Suprapubic skin (tissue), 4 donors: ENCODE results near the gene ABHD16B. TPM values are rescaled to one million over a fixed set of nuclear protein-coding genes. Genes with fewer than 3 reads are reported as not detected.
A peak's percentile ranks its signal among the peaks of the same experiment; 100 is the strongest.

Experiments used
- DNase-seq, 2 donors: peaks; one replicate each; pipeline ENCODE4 v3.0.0-alpha.2; 2019; ENCODE audit warnings: low spot score in 2 of 2
- H3K27ac ChIP-seq: fragments of 200-600 bp; sonication (generic); one replicate; pipeline ENCODE4 v1.5.1; 2019
- H3K27me3 ChIP-seq: fragments of 200-600 bp; sonication (generic); one replicate; pipeline ENCODE4 v1.5.1; 2019
- H3K36me3 ChIP-seq: fragments of 200-600 bp; sonication (generic); one replicate; pipeline ENCODE4 v1.5.1; 2019
- H3K4me1 ChIP-seq: fragments of 200-600 bp; sonication (generic); one replicate; pipeline ENCODE4 v1.5.1; 2019
- H3K4me3 ChIP-seq: fragments of 200-600 bp; sonication (generic); one replicate; pipeline ENCODE4 v1.5.1; 2019; ENCODE audit warnings: mild to moderate bottlenecking
- H3K9me3 ChIP-seq: fragments of 200-600 bp; sonication (generic); one replicate; pipeline ENCODE4 v1.5.1; 2019
- CTCF ChIP-seq, 2 donors: fragments of 200-600 bp in 1 of 2; fragments of 450-650 bp in 1 of 2; sonication (generic) in 1 of 2; IDR thresholded peaks; one replicate each; pipeline ENCODE4 v1.5.1; 2016 to 2019; ENCODE audit warnings: antibody characterized with exemption in 2 of 2, mild to moderate bottlenecking in 1 of 2, moderate library complexity in 1 of 2
- EP300 ChIP-seq: sonication (generic); formaldehyde crosslinking; IDR thresholded peaks from one replicate; pipeline ENCODE4 v1.6.1; 2017; ENCODE audit warnings: antibody characterized with exemption
- POLR2A ChIP-seq, 2 donors: fragments of 450-650 bp; IDR thresholded peaks; one replicate each; pipeline ENCODE4 v1.6.1; 2017; ENCODE audit warnings: antibody characterized with exemption in 2 of 2, mild to moderate bottlenecking in 2 of 2, moderate library complexity in 2 of 2
- POLR2AphosphoS5 ChIP-seq, 3 donors: sonication (generic); formaldehyde crosslinking; IDR thresholded peaks; one replicate each; pipeline ENCODE4 v1.6.1; 2017; ENCODE audit warnings: antibody characterized with exemption in 3 of 3
- WGBS: methylation state at CpG from one replicate; pipeline ENCODE4 v1.1.5; 2018; 5-methylcytosine and 5-hydroxymethylcytosine counted together
- total RNA-seq, 4 donors: library from RNA; depleted of rRNA; stranded (reverse); fragments of >200 nt; gene quantifications; one replicate each; pipeline ENCODE4 v1.1.0, GENCODE V29; 2016

ABHD16B gene
- total RNA-seq, 4 donors from 2014 or later = not detected

GRCh38 chr20:63828545-63828944 is 32.8 kb upstream of the ABHD16B start:
- Histone ChIP-seq H3K27me3 (no peaks in the 10 kb centered on the region), H3K4me1 (peaks cover 29% of the 10 kb centered on the region), H3K27ac (no peak overlapping the region), H3K9me3 (no peaks in the 10 kb centered on the region), H3K4me3 (peak overlapping the region; percentile 70), H3K36me3 (no peaks in the 10 kb centered on the region)
- no peak for TF ChIP-seq CTCF (IDR thresholded peaks at IDR 0.05)
- WGBS = 76% methylated on average over 13 of the region's 14 CpGs
- no peak for DNase-seq

- no peak for TF ChIP-seq POLR2AphosphoS5 (IDR thresholded peaks at IDR 0.05)
- TF ChIP-seq POLR2A (IDR thresholded peaks at IDR 0.05) = no peak
- TF ChIP-seq CTCF (IDR thresholded peaks at IDR 0.05) = no peak
- Histone ChIP-seq H3K27ac (no peak overlapping the region), H3K4me1 (peaks cover 31% of the 10 kb centered on the region)
Observed at GRCh38 chr20:63828951-63829350, 32.3 kb upstream of the ABHD16B start.

GRCh38 chr20:63829603-63829944 is 31.7 kb upstream of the ABHD16B start:
- Histone ChIP-seq H3K4me3 (peak overlapping the region; percentile 70), H3K27ac (no peak overlapping the region), H3K9me3 (no peaks in the 10 kb centered on the region), H3K36me3 (no peaks in the 10 kb centered on the region), H3K4me1 (peaks cover 37% of the 10 kb centered on the region), H3K27me3 (no peaks in the 10 kb centered on the region)
- WGBS = 24% methylated on average over 10 of the region's 10 CpGs
- DNase-seq = no peak
- TF ChIP-seq POLR2AphosphoS5 (IDR thresholded peaks at IDR 0.05) (no peak), CTCF (IDR thresholded peaks at IDR 0.05) (no peak), EP300 (no peak), POLR2A (IDR thresholded peaks at IDR 0.05) (no peak)

More at GRCh38 chr20:63828951-63829350, 32.3 kb upstream of the ABHD16B start:
- Histone ChIP-seq H3K9me3 (no peaks in the 10 kb centered on the region), H3K36me3 (no peaks in the 10 kb centered on the region), H3K27me3 (no peaks in the 10 kb centered on the region), H3K4me3 (peak overlapping the region; percentile 70)
- no peak for DNase-seq
- WGBS = 79% methylated on average over 10 of the region's 10 CpGs

- DNase-seq = no peak
- peak overlapping the region; percentile 60 for H3K27ac ChIP-seq
- H3K27me3 ChIP-seq = no peaks in the 10 kb centered on the region
- H3K4me1 ChIP-seq = peaks cover 43% of the 10 kb centered on the region
- H3K36me3 ChIP-seq = no peaks in the 10 kb centered on the region
- 3% methylated on average over 18 of the region's 99 CpGs for WGBS
- no peak for TF ChIP-seq POLR2A (IDR thresholded peaks at IDR 0.05)
- TF ChIP-seq POLR2AphosphoS5 (IDR thresholded peaks at IDR 0.05) = no peak
- no peak for TF ChIP-seq CTCF (IDR thresholded peaks at IDR 0.05)
- no peak for TF ChIP-seq EP300
- H3K4me3 ChIP-seq = peak overlapping the region; percentile 70
- H3K9me3 ChIP-seq = no peaks in the 10 kb centered on the region
Observed at GRCh38 chr20:63829945-63830835, 31.1 kb upstream of the ABHD16B start.

- H3K4me1 ChIP-seq = peaks cover 47% of the 10 kb centered on the region
- no peaks in the 10 kb centered on the region for H3K27me3 ChIP-seq
- TF ChIP-seq POLR2AphosphoS5 (IDR thresholded peaks at IDR 0.05) = no peak
- TF ChIP-seq CTCF (IDR thresholded peaks at IDR 0.05) = no peak
- no peak for TF ChIP-seq EP300
- no peak for TF ChIP-seq POLR2A (IDR thresholded peaks at IDR 0.05)
- H3K4me3 ChIP-seq = peak within 1 kb of the TSS; percentile 70
- H3K36me3 ChIP-seq = no peaks in the 10 kb centered on the region
- H3K27ac ChIP-seq = peak within 1 kb of the TSS; percentile 60
- DNase-seq = no peak
- no CpG with 5 or more reads among the region's 147 CpGs for WGBS
- H3K9me3 ChIP-seq = no peaks in the 10 kb centered on the region
Observed at GRCh38 chr20:63830841-63831588, 30.3 kb upstream of the ABHD16B start, which contains the start of gene ZBTB46. TSS of gene ZBTB46 (minus strand) at chr20:63831264. CDS start at chr20:63790757, 40,507 bp downstream.
